Type B pancreatic cell (in vitro differentiated cells): ENCODE results near the gene SLC66A1. TPM values are rescaled to one million over a fixed set of nuclear protein-coding genes. Genes with fewer than 3 reads are reported as not detected.

Experiments
- DNase-seq: peaks from one replicate; pipeline ENCODE4 v3.0.0; 2021; ENCODE audit warnings: mixed read lengths; ENCODE audit not compliant: unreplicated experiment; ENCODE audit errors: extremely low spot score
- H3K27ac Mint-ChIP-seq: 2 replicates; pipeline ENCODE4 v1.8.0; 2021; ENCODE audit warnings: mild to moderate bottlenecking, mixed read lengths
- H3K27me3 Mint-ChIP-seq: 2 replicates; pipeline ENCODE4 v1.8.0; 2021; ENCODE audit warnings: mixed read lengths
- H3K36me3 Mint-ChIP-seq: 2 replicates; pipeline ENCODE4 v1.8.0; 2021; ENCODE audit warnings: mixed read lengths
- H3K4me1 Mint-ChIP-seq: one replicate; pipeline ENCODE4 v1.8.0; 2021; ENCODE audit warnings: mixed read lengths; ENCODE audit not compliant: unreplicated experiment
- H3K4me3 Mint-ChIP-seq: 2 replicates; pipeline ENCODE4 v1.8.0; 2021; ENCODE audit warnings: mild to moderate bottlenecking, mixed read lengths
- H3K9me3 Mint-ChIP-seq: 2 replicates; pipeline ENCODE4 v1.8.0; 2021; ENCODE audit warnings: mixed read lengths
- CTCF ChIP-seq: fragments of 200-600 bp; sonication (generic); conservative IDR thresholded peaks from 2 replicates; pipeline ENCODE4 v1.5.0; 2021; ENCODE audit warnings: antibody characterized with exemption, mild to moderate bottlenecking
- total RNA-seq: library from RNA; stranded (reverse); gene quantifications from 2 replicates; pipeline ENCODE4 v1.2.1, GENCODE V29; 2021; ENCODE audit warnings: low replicate concordance

SLC66A1 gene
- total RNA-seq, 1 donor from 2014 or later: 24.1 TPM

- Mint-ChIP-seq H3K9me3 (no peaks in the 10 kb centered on the region), H3K27me3 (no peaks in the 10 kb centered on the region), H3K4me3 (no peak overlapping the region), H3K27ac (no peak overlapping the region), H3K36me3 (peaks cover 4% of the 10 kb centered on the region), H3K4me1 (no peaks in the 10 kb centered on the region)
- no peak for DNase-seq
- no peak for TF ChIP-seq CTCF
Observed at GRCh38 chr1:19330449-19331135, 18.5 kb downstream of the SLC66A1 start.

- Mint-ChIP-seq H3K27ac (no peak overlapping the region), H3K9me3 (no peaks in the 10 kb centered on the region), H3K4me1 (no peaks in the 10 kb centered on the region), H3K27me3 (no peaks in the 10 kb centered on the region), H3K36me3 (peaks cover 4% of the 10 kb centered on the region), H3K4me3 (no peak overlapping the region)
- no peak for DNase-seq
- TF ChIP-seq CTCF: no peak
Observed at GRCh38 chr1:19331262-19331878, 19.2 kb downstream of the SLC66A1 start.

- no peak for DNase-seq
- no peak for TF ChIP-seq CTCF
- H3K27me3 Mint-ChIP-seq: no peaks in the 10 kb centered on the region
- no peaks in the 10 kb centered on the region for H3K9me3 Mint-ChIP-seq
- no peak overlapping the region for H3K27ac Mint-ChIP-seq
- no peak overlapping the region for H3K4me3 Mint-ChIP-seq
- H3K4me1 Mint-ChIP-seq: no peaks in the 10 kb centered on the region
- peaks cover 4% of the 10 kb centered on the region for H3K36me3 Mint-ChIP-seq
Observed at GRCh38 chr1:19332832-19333231, 20.7 kb downstream of the SLC66A1 start.

- no peak overlapping the region for H3K4me3 Mint-ChIP-seq
- TF ChIP-seq CTCF: no peak
- H3K36me3 Mint-ChIP-seq: peaks cover 4% of the 10 kb centered on the region
- H3K4me1 Mint-ChIP-seq: peaks cover 6% of the 10 kb centered on the region
- H3K27ac Mint-ChIP-seq: peak overlapping the region; percentile 51
- H3K9me3 Mint-ChIP-seq: no peaks in the 10 kb centered on the region
- no peak for DNase-seq
- H3K27me3 Mint-ChIP-seq: no peaks in the 10 kb centered on the region
Observed at GRCh38 chr1:19333587-19334354, 21.6 kb downstream of the SLC66A1 start.

- TF ChIP-seq CTCF: no peak
- peak overlapping the region; percentile 69 for H3K27ac Mint-ChIP-seq
- peaks cover 16% of the 10 kb centered on the region for H3K4me1 Mint-ChIP-seq
- H3K36me3 Mint-ChIP-seq: peaks cover 4% of the 10 kb centered on the region
- no peaks in the 10 kb centered on the region for H3K27me3 Mint-ChIP-seq
- no peak for DNase-seq
- H3K9me3 Mint-ChIP-seq: no peaks in the 10 kb centered on the region
- H3K4me3 Mint-ChIP-seq: no peak overlapping the region
Observed at GRCh38 chr1:19336543-19336942, 24.4 kb downstream of the SLC66A1 start.
